ENCODE data around the gene TACR1.

- no peak for TF ChIP-seq CTCF (tag by site-specific recombination; IDR thresholded peaks at IDR 0.05)
- TF ChIP-seq ZNF488 (tag by site-specific recombination; IDR thresholded peaks at IDR 0.05): no peak
Measured at GRCh38 chr2:75135776-75136400, 63.4 kb downstream of the TACR1 start.

Data from HEK293 (cell line).